B cell (primary cell): ENCODE measurements around the gene ENKUR. TPM values are rescaled to one million over a fixed set of nuclear protein-coding genes. Genes with fewer than 3 reads are reported as not detected.

Source experiments
- ATAC-seq: fragments of 200-7000 bp; cut with Tn5 transposase; one replicate; pipeline ENCODE4 v1.10.0; 2021; ENCODE audit warnings: low read depth, mild to moderate bottlenecking, moderate number of reproducible peaks, moderate library complexity
- CTCF ChIA-PET: fragments of 350-600 bp; sonication (Branson Sonifier 250); formaldehyde crosslinking; loops from one replicate; lab custom pipeline; 2021; ENCODE audit warnings: antibody characterized with exemption, inconsistent platforms; lab: Charles Lee
- POLR2A ChIA-PET: fragments of 350-600 bp; sonication (Branson Sonifier 250); formaldehyde crosslinking; loops from one replicate; lab custom pipeline; 2021; ENCODE audit warnings: antibody characterized with exemption; lab: Charles Lee
- DNase-seq: peaks from one replicate; pipeline ENCODE4 v3.0.0; 2013
- H2AFZ ChIP-seq: 2 replicates; pipeline ENCODE4 v1.6.1; 2012; ENCODE audit warnings: mild to moderate bottlenecking, low read depth, low read length; ENCODE audit not compliant: insufficient read depth, poor library complexity, severe bottlenecking
- H3K27ac ChIP-seq, 2 donors: 1 replicate in 1 of 2; 2 replicates in 1 of 2; pipeline ENCODE4 v1.5.1; 2012 to 2013; ENCODE audit warnings: low read length in 2 of 2, mild to moderate bottlenecking in 2 of 2, moderate library complexity in 1 of 2
- H3K27me3 ChIP-seq, 4 experiments: fragments of 200-600 bp in 1 of 4; sonication (generic) in 1 of 4; replicated peaks in 1 of 4; 1 replicate in 2 of 4; 2 replicates in 2 of 4; pipeline versions ENCODE4 v1.6.1 to v1.7.0; 2013 to 2016; ENCODE audit warnings: low read length in 3 of 4, mild to moderate bottlenecking in 2 of 4, mixed read lengths in 1 of 4, moderate library complexity in 1 of 4; ENCODE audit not compliant: insufficient read depth in 4 of 4, control insufficient read depth in 3 of 4; ENCODE audit errors: control extremely low read depth in 1 of 4
- H3K36me3 ChIP-seq, 2 experiments: replicated peaks in 1 of 2; 1 replicate in 1 of 2; 2 replicates in 1 of 2; pipeline versions ENCODE4 v1.6.1 to v1.7.1; 2013; ENCODE audit warnings: low read length in 1 of 2; ENCODE audit not compliant: insufficient read depth in 2 of 2, control insufficient read depth in 1 of 2; ENCODE audit errors: control extremely low read depth in 1 of 2, extremely low read depth in 1 of 2
- H3K4me1 ChIP-seq, 2 donors: fragments of 200-600 bp in 1 of 2; sonication (generic) in 1 of 2; 1 replicate in 1 of 2; 2 replicates in 1 of 2; pipeline versions ENCODE4 v1.5.1 to v1.6.1; 2013 to 2017; ENCODE audit warnings: low read length in 2 of 2; ENCODE audit not compliant: control insufficient read depth in 2 of 2, insufficient read depth in 2 of 2
- H3K4me2 ChIP-seq: replicated peaks from 2 replicates; pipeline ENCODE3; 2012; ENCODE audit warnings: mild to moderate bottlenecking, low read depth, low read length; ENCODE audit not compliant: poor library complexity, severe bottlenecking
- H3K4me3 ChIP-seq, 5 experiments: fragments of 200-600 bp in 1 of 5; sonication (generic) in 1 of 5; 1 replicate in 3 of 5; 2 replicates in 2 of 5; pipeline versions ENCODE4 v1.5.1 to v1.7.0; 2011 to 2016; ENCODE audit warnings: low read length in 4 of 5, mild to moderate bottlenecking in 4 of 5, low read depth in 2 of 5, control low read depth in 1 of 5, moderate library complexity in 1 of 5; ENCODE audit not compliant: insufficient read depth in 1 of 5; ENCODE audit errors: control extremely low read depth in 1 of 5, extremely low read depth in 1 of 5
- H3K79me2 ChIP-seq: fragments of 200-600 bp; sonication (generic); one replicate; pipeline ENCODE4 v1.6.0; 2016; ENCODE audit warnings: low read length; ENCODE audit not compliant: control insufficient read depth, insufficient read depth
- H3K9ac ChIP-seq: fragments of 200-600 bp; sonication (generic); 2 replicates; pipeline ENCODE4 v1.6.1; 2017; ENCODE audit warnings: mild to moderate bottlenecking, low read length, moderate library complexity
- H3K9me3 ChIP-seq, 3 donors: one replicate each; pipeline versions ENCODE4 v1.6.1 to v1.7.1; 2013; ENCODE audit warnings: low read length in 2 of 3; ENCODE audit not compliant: control insufficient read depth in 2 of 3, insufficient read depth in 1 of 3; ENCODE audit errors: control extremely low read depth in 1 of 3
- H4K20me1 ChIP-seq: 2 replicates; pipeline ENCODE4 v1.6.0; 2012; ENCODE audit warnings: mild to moderate bottlenecking, low read length; ENCODE audit not compliant: insufficient read depth, control insufficient read depth, poor library complexity, severe bottlenecking
- H3K27ac Mint-ChIP-seq: one replicate; pipeline ENCODE4 v1.8.0; 2021; ENCODE audit warnings: mixed read lengths
- H3K27me3 Mint-ChIP-seq: one replicate; pipeline ENCODE4 v1.8.0; 2021; ENCODE audit warnings: mixed read lengths
- H3K4me1 Mint-ChIP-seq: one replicate; pipeline ENCODE4 v1.8.0; 2021; ENCODE audit warnings: mixed read lengths
- H3K4me3 Mint-ChIP-seq: one replicate; pipeline ENCODE4 v1.8.0; 2021; ENCODE audit warnings: mixed read lengths
- H3K9me3 Mint-ChIP-seq: one replicate; pipeline ENCODE4 v1.8.0; 2022; ENCODE audit warnings: mixed read lengths; ENCODE audit not compliant: insufficient read depth
- EZH2 ChIP-seq: IDR thresholded peaks from 2 replicates; pipeline ENCODE4 v1.6.1; 2012; ENCODE audit warnings: borderline replicate concordance, low read depth, mild to moderate bottlenecking, moderate library complexity, low read length; ENCODE audit not compliant: insufficient read depth, poor library complexity, severe bottlenecking
- WGBS: methylation state at CpG from one replicate; pipeline ENCODE4 v1.1.5; 2013; ENCODE audit warnings: missing lambda C conversion rate; ENCODE audit not compliant: insufficient coverage; 5-methylcytosine and 5-hydroxymethylcytosine counted together
- intact Hi-C: fragments of 100-400 bp; cut with micrococcal nuclease; formaldehyde crosslinking; loops from one replicate; pipeline ENCODE4 v1.10.0; 2022
- polyA plus RNA-seq: library from polyadenylated mRNA; depleted of rRNA; stranded (reverse); fragments of >200 nt; gene quantifications from 2 replicates; pipeline ENCODE4 v1.2.3, GENCODE V29; 2012
- total RNA-seq, 2 donors: library from RNA; stranded (reverse); fragments of 120-200 nt in 1 of 2; gene quantifications; 1 replicate in 1 of 2; 2 replicates in 1 of 2; pipeline versions ENCODE4 v1.2.3 to v1.2.4, GENCODE V29; 2013 to 2022
- TF ChIP-seq, protein P1 (sequence below): fragments of 200-600 bp; IDR thresholded peaks from one replicate; pipeline ENCODE4 v1.8.0; 2022; ENCODE audit warnings: antibody characterized with exemption, mild to moderate bottlenecking

ENKUR gene
- total and polyA plus RNA-seq, 2 donors (not counting 1 experiment from before 2014, with no cell fraction given), result not detected

DNA sequence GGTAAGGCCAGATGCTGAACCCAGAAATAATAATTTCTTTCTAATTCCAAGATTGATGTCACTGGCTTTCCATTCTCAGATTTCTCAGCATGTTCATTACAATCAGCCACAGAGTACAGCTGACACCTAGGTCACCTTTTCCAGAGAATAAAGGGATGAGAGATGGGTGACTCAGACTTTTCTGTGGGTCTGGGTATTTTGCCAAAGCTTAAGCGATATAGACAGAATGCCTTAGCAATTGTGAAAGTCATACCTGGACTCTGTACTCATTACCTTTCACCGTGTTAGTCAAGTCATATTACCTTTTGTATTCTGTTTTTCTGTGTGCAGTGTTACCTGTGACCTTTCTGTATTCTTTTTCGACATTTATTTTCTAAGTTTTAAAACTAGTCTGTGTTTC is 53.0 kb downstream of the ENKUR start:
- H3K36me3 ChIP-seq, result no peaks in the 10 kb centered on the region
- intact Hi-C loops, result no loop called here
- H3K27ac ChIP-seq, result no peak overlapping the region
- no peaks in the 10 kb centered on the region for H4K20me1 ChIP-seq
- TF ChIP-seq EZH2, result no peak
- TF ChIP-seq, protein P1, sequence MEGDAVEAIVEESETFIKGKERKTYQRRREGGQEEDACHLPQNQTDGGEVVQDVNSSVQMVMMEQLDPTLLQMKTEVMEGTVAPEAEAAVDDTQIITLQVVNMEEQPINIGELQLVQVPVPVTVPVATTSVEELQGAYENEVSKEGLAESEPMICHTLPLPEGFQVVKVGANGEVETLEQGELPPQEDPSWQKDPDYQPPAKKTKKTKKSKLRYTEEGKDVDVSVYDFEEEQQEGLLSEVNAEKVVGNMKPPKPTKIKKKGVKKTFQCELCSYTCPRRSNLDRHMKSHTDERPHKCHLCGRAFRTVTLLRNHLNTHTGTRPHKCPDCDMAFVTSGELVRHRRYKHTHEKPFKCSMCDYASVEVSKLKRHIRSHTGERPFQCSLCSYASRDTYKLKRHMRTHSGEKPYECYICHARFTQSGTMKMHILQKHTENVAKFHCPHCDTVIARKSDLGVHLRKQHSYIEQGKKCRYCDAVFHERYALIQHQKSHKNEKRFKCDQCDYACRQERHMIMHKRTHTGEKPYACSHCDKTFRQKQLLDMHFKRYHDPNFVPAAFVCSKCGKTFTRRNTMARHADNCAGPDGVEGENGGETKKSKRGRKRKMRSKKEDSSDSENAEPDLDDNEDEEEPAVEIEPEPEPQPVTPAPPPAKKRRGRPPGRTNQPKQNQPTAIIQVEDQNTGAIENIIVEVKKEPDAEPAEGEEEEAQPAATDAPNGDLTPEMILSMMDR, result no peak
- no peaks in the 10 kb centered on the region for H3K27me3 Mint-ChIP-seq
- WGBS, result no CpG with 5 or more reads among the region's 3 CpGs
- H3K9ac ChIP-seq, result no peak overlapping the region
- no peaks in the 10 kb centered on the region for H3K4me1 ChIP-seq
- no peak overlapping the region for H2AFZ ChIP-seq
- no peaks in the 10 kb centered on the region for H3K9me3 Mint-ChIP-seq
- DNase-seq (no peak), ATAC-seq (no peak)
- H3K4me2 ChIP-seq, result no peak overlapping the region
- no peaks in the 10 kb centered on the region for H3K9me3 ChIP-seq
- H3K4me3 Mint-ChIP-seq, result no peak overlapping the region
- H3K4me1 Mint-ChIP-seq, result no peaks in the 10 kb centered on the region
- ChIA-PET CTCF (no interaction called here), POLR2A (no interaction called here)
- no peaks in the 10 kb centered on the region for H3K27me3 ChIP-seq
- H3K79me2 ChIP-seq, result no peaks in the 10 kb centered on the region
- no peak overlapping the region for H3K27ac Mint-ChIP-seq
- H3K4me3 ChIP-seq, result no peak overlapping the region

DNA sequence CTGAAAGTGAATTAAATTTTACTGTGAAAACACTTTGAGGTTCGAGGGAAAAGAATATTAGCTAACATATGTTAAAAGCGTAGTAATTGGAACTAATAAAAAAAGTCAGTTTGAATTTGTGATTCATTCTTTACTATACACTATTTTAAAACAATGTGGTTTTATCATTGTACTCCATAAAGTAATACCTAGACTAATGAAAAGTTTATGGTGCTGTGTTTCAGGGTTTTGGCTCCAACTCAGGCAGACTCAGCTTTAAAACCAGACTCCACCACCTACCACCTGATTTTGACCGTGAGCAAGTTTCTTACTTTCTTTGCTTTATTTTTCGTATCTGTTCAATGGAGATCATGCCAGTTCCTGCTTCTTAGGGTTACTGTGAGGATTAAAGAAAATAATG is 54.4 kb downstream of the ENKUR start:
- ChIA-PET POLR2A (no interaction called here), CTCF (interaction anchor here (1.0 kb wide), 1 partner anchor 9 kb away, joined by 4 read pairs; the partner anchor contains the start of gene PRTFDC1)
- ATAC-seq (no peak), DNase-seq (no peak)
- Histone ChIP-seq H3K9me3 (no peaks in the 10 kb centered on the region), H2AFZ (no peak overlapping the region), H3K27ac (no peak overlapping the region), H3K4me1 (no peaks in the 10 kb centered on the region), H3K36me3 (no peaks in the 10 kb centered on the region), H3K4me3 (no peak overlapping the region), H4K20me1 (no peaks in the 10 kb centered on the region), H3K9ac (no peak overlapping the region), H3K4me2 (no peak overlapping the region), H3K79me2 (no peaks in the 10 kb centered on the region), H3K27me3 (no peaks in the 10 kb centered on the region)
- intact Hi-C loops, result no loop called here
- H3K4me3 Mint-ChIP-seq, result no peak overlapping the region
- no CpG with 5 or more reads among the region's 4 CpGs for WGBS
- H3K9me3 Mint-ChIP-seq, result no peaks in the 10 kb centered on the region
- no peaks in the 10 kb centered on the region for H3K4me1 Mint-ChIP-seq
- TF ChIP-seq EZH2, result no peak
- TF ChIP-seq, protein P1, result no peak
- no peak overlapping the region for H3K27ac Mint-ChIP-seq
- H3K27me3 Mint-ChIP-seq, result peaks cover 4% of the 10 kb centered on the region
